Effector memory CD4-positive, alpha-beta T cell (primary cell): Measurements from ENCODE around the gene LRMDA.

Source experiments
- DNase-seq, 3 donors: peaks; one replicate each; pipeline ENCODE4 v3.0.0-alpha.2; 2020
- H3K27ac ChIP-seq: 2 replicates; pipeline ENCODE4 v1.7.0; 2013; ENCODE audit warnings: mild to moderate bottlenecking, low read length, moderate library complexity; ENCODE audit not compliant: insufficient read depth, poor library complexity, severe bottlenecking
- H3K27me3 ChIP-seq: replicated peaks from 2 replicates; pipeline ENCODE4 v1.7.0; 2013; ENCODE audit warnings: mild to moderate bottlenecking, low read length; ENCODE audit not compliant: insufficient read depth, control insufficient read depth, poor library complexity, severe bottlenecking
- H3K36me3 ChIP-seq: 2 replicates; pipeline ENCODE4 v1.7.0; 2013; ENCODE audit warnings: mild to moderate bottlenecking, low read length, moderate library complexity; ENCODE audit not compliant: control insufficient read depth, insufficient read depth
- H3K4me1 ChIP-seq: 2 replicates; pipeline ENCODE4 v1.7.0; 2013; ENCODE audit warnings: low read length, mild to moderate bottlenecking; ENCODE audit not compliant: control insufficient read depth, insufficient read depth, poor library complexity, severe bottlenecking
- H3K4me3 ChIP-seq: 2 replicates; pipeline ENCODE4 v1.7.0; 2013; ENCODE audit warnings: low read length, low read depth, mild to moderate bottlenecking; ENCODE audit not compliant: insufficient read depth, poor library complexity, severe bottlenecking
- H3K9me3 ChIP-seq: 2 replicates; pipeline ENCODE4 v1.7.0; 2013; ENCODE audit warnings: mild to moderate bottlenecking, low read length, moderate library complexity; ENCODE audit not compliant: control insufficient read depth

The LRMDA gene

GRCh38 chr10:76388321-76389023, 957.0 kb downstream of the LRMDA start:
- no peaks in the 10 kb centered on the region for H3K9me3 ChIP-seq
- no peak overlapping the region for H3K4me3 ChIP-seq
- H3K27me3 ChIP-seq, result no peaks in the 10 kb centered on the region
- no peak overlapping the region for H3K27ac ChIP-seq
- no peak for DNase-seq
- H3K4me1 ChIP-seq, result no peaks in the 10 kb centered on the region
- no peaks in the 10 kb centered on the region for H3K36me3 ChIP-seq

- no peak for DNase-seq
- H3K9me3 ChIP-seq, result no peaks in the 10 kb centered on the region
- no peaks in the 10 kb centered on the region for H3K36me3 ChIP-seq
- H3K27ac ChIP-seq, result no peak overlapping the region
- H3K4me1 ChIP-seq, result no peaks in the 10 kb centered on the region
- no peak overlapping the region for H3K4me3 ChIP-seq
- no peaks in the 10 kb centered on the region for H3K27me3 ChIP-seq
These were observed 962.7 kb downstream of the LRMDA start for GRCh38 chr10:76393875-76394706.

- H3K4me1 ChIP-seq, result no peaks in the 10 kb centered on the region
- no peak for DNase-seq
- H3K27ac ChIP-seq, result no peak overlapping the region
- no peaks in the 10 kb centered on the region for H3K9me3 ChIP-seq
- no peak overlapping the region for H3K4me3 ChIP-seq
- H3K36me3 ChIP-seq, result no peaks in the 10 kb centered on the region
- H3K27me3 ChIP-seq, result no peaks in the 10 kb centered on the region
These were observed 963.3 kb downstream of the LRMDA start for GRCh38 chr10:76394707-76395042.

- H3K27ac ChIP-seq, result no peak overlapping the region
- no peaks in the 10 kb centered on the region for H3K4me1 ChIP-seq
- no peaks in the 10 kb centered on the region for H3K9me3 ChIP-seq
- H3K36me3 ChIP-seq, result no peaks in the 10 kb centered on the region
- no peak for DNase-seq
- no peaks in the 10 kb centered on the region for H3K27me3 ChIP-seq
- H3K4me3 ChIP-seq, result no peak overlapping the region
These were observed 963.8 kb downstream of the LRMDA start for GRCh38 chr10:76395251-76395650.

GRCh38 chr10:76396134-76396533, 964.7 kb downstream of the LRMDA start:
- Histone ChIP-seq H3K4me1 (no peaks in the 10 kb centered on the region), H3K9me3 (no peaks in the 10 kb centered on the region)

GRCh38 chr10:76397181-76398042, 966.0 kb downstream of the LRMDA start:
- H3K27ac ChIP-seq, result no peak overlapping the region

More at GRCh38 chr10:76396134-76396533, 964.7 kb downstream of the LRMDA start:
- H3K27ac ChIP-seq, result no peak overlapping the region
- H3K4me3 ChIP-seq, result no peak overlapping the region
- no peaks in the 10 kb centered on the region for H3K36me3 ChIP-seq
- DNase-seq, result no peak
- H3K27me3 ChIP-seq, result no peaks in the 10 kb centered on the region

GRCh38 chr10:76398043-76398710, 966.8 kb downstream of the LRMDA start:
- Histone ChIP-seq H3K4me1 (no peaks in the 10 kb centered on the region), H3K27ac (no peak overlapping the region), H3K9me3 (no peaks in the 10 kb centered on the region), H3K4me3 (no peak overlapping the region), H3K36me3 (no peaks in the 10 kb centered on the region), H3K27me3 (no peaks in the 10 kb centered on the region)
- DNase-seq, result no peak

More at GRCh38 chr10:76397181-76398042, 966.0 kb downstream of the LRMDA start:
- no peaks in the 10 kb centered on the region for H3K36me3 ChIP-seq
- no peaks in the 10 kb centered on the region for H3K27me3 ChIP-seq
- no peaks in the 10 kb centered on the region for H3K4me1 ChIP-seq
- no peaks in the 10 kb centered on the region for H3K9me3 ChIP-seq
- H3K4me3 ChIP-seq, result no peak overlapping the region
- no peak for DNase-seq

GRCh38 chr10:76399226-76399625, 967.8 kb downstream of the LRMDA start:
- H3K36me3 ChIP-seq, result no peaks in the 10 kb centered on the region
- H3K4me1 ChIP-seq, result no peaks in the 10 kb centered on the region
- H3K9me3 ChIP-seq, result no peaks in the 10 kb centered on the region
- no peak for DNase-seq
- H3K27me3 ChIP-seq, result no peaks in the 10 kb centered on the region
- H3K27ac ChIP-seq, result no peak overlapping the region
- no peak overlapping the region for H3K4me3 ChIP-seq

- Histone ChIP-seq H3K4me3 (no peak overlapping the region), H3K36me3 (no peaks in the 10 kb centered on the region), H3K27me3 (no peaks in the 10 kb centered on the region), H3K4me1 (no peaks in the 10 kb centered on the region), H3K27ac (no peak overlapping the region), H3K9me3 (no peaks in the 10 kb centered on the region)
- DNase-seq, result no peak
These were observed 969.6 kb downstream of the LRMDA start for GRCh38 chr10:76401006-76401405.
